Hematopoietic multipotent progenitor cell treated with erythropoietin and hydrocortisone succinate and interleukin-3 and kit ligand, for 6 days (in vitro differentiated cells): ENCODE results near the gene PRKCD.

Experiments used
- DNase-seq: peaks from one replicate; pipeline ENCODE4 v3.0.0-alpha.2; 2015

The PRKCD gene

DNA sequence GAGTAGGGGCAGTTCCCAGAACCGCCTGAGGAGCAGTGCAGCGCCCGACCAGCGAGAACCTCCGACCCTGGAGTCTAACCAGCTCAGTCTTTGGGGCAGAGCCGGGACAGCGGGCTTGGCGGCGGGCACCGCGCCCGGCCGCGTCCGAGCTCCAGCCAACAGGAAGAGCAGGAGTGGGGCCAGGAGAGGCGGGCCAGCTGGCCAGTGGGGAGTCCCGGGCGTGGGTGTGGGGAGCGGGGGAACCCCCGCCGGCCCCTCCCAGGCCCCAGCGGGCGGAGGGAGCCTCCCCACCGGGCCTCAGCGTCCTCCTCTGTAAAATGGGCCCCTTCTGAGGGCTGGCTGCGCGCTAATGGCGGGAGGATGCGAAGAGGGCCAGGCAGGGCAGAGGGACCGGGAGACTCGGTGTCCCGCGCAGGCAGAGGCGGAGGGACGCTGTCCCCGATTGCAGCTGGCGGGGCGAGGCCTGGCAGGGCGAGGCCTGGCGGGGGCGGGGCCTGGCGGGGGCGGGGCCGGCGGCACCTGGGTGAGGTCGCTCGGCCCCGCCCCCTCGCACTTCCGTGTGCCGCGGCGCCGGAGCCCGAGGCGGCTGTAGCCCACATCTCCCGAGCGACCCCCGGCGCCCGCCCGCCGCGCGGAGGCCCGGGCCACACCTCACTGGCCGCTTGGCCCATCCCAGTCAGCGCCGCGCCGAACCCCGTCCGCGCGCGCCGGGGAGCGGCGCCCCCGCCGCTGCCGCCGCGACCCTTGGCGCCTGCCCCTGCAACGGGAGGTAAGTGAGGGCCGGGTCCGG, at the start of gene PRKCD:
Gene PRKCD (plus strand): TSS at position 550 of the 790 bp plus-strand sequence. CDS start 17,214 bp downstream, outside the sequence.
- peak; percentile 89 for DNase-seq

DNA sequence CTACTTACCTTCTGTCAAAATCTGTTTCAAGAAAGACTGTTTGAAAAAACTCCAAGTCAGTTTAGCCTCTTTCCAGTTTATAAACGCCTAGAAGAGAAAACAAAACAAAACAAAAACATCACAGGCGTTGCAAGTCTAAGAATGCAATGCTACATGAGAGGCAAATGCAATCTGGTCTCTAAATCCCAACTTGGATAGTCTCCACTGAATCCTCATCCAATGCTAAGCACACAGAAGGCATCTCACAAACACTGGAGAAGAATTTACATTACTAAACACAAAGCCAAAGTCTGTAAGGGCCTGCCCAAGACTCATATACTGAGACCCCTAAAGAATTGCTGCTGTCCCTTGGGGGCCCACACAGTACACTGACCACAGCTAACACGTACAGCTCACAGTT, 49.2 kb upstream of the PRKCD start:
- no peak for DNase-seq

DNA sequence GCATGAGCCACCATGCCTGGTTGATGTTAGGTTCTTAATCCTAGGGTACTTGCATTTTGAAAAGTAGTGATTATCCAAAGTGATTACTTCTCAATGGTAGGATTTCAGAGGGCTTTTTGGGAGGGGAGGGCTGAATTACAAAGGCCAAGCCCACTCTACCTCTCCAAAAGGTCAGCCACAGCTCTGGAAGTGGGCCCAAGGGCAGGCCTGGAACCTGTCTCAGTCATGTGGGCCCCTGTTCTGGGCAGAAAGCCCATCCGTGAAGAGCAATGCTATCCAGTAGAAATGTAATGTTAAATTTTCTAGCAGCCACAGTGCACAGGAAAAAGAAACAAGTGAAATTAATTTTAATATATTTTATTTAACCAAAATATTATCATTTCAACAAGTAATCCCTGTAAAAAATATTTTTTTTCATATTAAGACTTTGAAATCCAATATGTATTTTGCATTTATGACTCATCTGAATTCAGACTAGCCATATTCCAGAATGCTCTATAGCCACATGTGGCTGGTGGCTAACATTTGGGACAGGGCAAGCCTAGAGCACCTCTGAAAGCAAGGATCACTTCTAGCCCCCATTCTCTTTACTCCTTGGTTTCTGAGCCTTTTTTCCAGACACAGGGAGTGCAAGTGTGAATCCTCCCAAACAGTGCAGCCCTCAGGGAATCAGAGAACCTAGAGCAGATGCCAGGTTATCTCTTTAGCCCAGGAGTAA, 47.6 kb upstream of the PRKCD start:
- DNase-seq = no peak

DNA sequence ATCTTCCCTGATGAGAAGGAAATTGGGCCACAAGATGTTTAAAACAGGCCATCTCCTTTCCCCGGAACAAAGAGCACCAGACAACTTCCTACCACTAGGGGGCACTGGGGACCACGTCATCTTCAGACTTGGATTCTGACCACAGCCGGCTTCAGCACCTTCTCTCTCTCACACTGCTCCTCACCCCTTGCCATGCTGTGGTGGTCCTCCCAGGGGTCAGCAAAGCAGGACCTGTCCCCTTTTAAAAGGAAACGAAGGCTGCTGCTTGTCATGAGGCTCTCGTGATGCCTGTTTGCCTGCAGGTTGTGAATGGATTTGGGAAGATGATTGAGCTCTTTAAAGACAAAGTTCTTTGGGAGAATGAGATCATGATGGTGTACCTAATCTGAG, 47.0 kb upstream of the PRKCD start:
- DNase-seq = peak; percentile 95

DNA sequence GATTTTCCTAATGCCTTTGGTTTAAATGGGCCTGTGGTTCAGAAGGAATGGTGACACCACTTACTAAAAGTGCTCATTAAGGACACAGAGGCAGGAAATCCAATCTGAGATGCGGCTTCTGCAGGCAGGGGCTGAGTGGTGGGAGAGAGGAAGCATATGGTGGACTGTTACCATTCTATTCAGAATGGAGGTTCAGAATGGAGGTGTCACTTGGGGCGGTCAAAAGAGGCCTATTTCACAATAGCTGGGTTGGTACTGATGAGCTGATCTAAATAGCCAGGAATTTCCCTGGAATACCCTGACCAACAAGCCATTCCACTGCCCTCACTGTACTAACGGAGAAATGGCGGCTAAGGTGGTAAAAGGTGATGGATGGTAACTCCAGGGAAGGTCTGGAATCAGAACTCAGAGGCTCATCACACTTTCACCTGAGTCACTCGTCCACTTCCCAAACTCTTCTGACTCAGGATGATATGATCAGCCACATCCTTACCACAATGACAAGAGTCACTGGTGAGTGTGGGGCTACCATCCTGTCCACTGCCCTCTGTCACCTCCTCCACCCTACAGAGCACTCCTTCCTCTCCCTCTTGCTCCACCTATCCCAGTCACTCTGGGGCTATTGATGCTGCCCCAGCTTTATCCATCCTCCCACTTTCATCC, 46.5 kb upstream of the PRKCD start:
- DNase-seq = peak; percentile 66

DNA sequence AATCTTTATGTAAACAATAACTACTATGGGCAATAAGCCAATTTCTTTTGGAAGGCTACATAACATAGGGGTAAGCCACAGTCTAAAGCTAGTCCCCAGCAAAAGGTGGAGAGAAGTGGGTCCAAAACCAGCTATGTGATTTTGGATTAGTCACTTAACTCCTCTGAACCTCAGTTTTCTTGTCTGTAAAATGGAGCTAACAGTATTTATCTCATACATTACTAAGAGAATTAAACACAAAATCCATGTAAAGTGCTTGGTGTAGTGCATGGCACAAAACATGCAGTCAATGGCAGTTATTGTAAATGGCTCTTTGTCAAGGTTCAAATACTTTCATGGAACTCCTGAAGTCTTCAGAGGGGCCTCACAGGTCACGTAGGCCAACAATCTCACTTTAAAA, 44.1 kb upstream of the PRKCD start:
- DNase-seq = no peak

DNA sequence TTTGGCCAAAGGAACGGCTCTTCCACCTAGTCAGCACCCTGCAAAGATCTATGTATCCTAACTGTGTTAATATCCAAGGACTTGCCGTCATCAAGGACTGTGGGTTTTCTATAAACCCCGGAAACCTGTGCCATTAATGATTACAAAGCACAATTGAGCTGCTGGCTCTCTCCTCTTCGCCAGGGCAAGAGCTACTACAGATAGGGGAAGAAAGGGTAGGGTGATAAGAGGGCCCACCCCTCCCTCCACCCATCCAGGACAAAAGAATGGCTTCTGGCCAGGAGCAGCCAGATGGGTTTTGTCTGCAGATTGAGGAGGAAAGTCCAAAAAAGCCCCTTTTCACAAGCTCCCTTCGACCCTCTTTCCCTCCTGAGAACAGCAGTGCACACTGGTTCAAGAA, 40.7 kb upstream of the PRKCD start:
- peak; percentile 93 for DNase-seq

DNA sequence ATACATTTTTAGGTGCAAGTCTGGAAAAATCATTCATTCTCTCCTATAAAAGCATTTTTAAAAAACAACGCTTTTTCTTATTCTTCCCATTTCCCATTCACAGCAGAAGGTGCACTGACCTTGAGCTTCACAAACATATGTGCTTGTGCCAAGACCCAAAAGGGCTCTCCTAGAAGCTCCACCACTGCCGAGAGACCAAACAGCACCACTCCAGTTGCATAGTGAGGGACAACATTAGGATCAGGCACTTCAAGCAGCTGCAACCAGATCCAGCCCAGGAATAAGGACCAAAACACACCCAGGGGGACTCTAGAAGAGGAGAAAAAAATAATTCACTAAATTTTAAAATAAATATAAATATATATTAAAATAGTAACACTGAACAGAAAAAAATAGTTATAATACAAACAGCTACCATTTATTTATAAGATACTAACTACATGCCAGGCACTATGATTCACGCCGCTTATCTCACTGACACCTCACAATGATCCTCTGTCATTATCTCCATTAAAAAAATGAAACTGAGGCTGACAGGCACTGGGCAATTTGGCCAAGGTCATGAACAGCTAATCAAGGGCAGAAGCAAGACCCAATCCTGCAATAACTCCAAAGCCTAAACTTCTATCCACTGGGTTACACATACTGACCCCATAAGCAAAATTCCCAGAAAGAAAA, 38.6 kb upstream of the PRKCD start:
- DNase-seq = no peak

DNA sequence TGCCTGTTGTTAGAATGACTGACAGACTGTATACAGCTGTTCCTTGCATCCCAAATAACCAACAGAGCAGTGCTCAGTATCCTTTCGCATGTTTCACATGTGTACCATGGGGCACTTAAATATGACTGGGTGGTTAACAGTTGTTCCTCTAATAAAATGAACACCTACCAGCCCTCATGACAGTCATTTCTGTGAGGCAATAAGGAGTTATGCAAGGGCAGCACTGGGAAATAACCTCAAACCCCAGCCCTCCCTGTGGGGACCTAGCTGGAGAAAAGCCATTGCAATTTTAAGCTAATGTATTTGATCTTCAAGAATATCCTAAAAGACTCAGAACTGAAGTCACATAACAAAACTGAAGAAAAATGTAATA, 38.1 kb upstream of the PRKCD start:
- peak; percentile 74 for DNase-seq

DNA sequence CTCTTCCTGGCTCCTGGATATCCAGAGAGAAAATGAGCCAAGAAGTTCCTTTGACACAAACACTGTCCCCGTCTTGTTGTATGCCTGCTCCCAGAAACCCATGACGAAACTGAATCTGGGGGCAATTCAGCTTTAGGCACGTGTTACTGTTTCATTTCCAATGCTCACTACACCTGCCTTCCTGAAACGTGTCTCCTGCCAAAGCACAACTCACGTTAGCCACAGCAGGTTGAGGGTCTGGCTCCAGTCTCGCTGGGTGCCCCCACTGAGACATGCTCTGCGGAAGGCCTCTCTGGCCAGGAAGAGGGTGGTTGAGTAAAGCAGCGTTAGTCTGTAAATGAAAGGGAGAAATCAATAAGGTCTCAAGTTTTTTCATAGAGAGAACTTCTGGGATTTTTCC, 37.5 kb upstream of the PRKCD start:
- DNase-seq = no peak

DNA sequence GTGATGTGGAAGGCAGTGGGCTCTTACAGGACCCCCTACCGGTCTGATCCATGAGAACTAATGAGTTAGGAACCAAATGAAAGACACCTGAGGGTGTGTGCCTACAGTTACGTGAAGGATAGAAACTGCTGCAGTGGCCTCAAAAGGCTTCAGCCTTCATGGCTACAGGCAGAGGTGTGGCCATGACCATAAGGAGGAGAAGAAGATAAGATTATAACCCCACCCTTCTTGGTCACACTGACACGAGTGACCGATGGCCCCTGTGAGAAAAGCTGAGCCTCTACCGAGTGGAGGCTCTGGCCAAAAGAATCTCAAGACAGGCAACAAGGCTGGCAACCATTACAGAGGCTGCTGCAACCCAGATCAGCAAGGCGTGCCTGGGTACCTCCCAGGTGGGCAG, 37.1 kb upstream of the PRKCD start:
- peak; percentile 64 for DNase-seq

DNA sequence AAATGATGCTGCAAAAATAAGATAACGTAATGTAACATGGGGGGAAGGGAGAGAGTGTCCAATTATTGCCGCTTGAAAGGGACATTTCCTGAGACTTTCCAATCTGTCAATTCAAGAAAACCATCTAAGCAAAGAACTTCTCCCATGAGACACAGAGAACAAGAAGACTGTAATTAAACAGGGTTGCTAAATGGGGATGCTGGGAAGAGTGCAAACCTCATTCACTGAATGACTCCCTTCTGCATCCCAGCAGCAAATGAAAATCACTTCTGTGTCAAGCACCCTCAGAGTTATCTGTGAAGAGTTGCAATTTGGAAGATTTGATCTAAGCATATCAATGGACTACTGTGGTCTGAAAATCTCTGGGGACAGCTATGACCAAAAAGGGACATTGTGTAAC, 34.4 kb upstream of the PRKCD start:
- no peak for DNase-seq

DNA sequence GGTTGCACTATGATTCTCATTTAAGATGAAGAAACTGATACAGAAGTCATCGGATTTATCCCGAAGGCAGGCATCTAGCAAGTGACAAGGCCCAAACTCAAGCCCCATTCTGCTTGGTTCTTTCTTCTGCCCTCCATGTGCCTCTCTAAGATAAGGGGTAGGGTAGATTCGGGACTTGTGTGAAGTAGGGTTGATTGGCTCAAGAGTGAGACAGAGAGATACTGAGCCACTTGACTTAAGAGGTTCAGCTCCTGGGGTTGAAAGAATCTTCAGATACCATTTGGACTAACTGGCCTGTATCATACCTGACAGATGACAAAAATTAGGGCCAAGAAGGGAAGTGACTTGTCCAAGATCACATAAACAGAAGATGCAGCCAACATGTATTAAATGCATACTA, 31.7 kb upstream of the PRKCD start:
- DNase-seq = peak; percentile 98

DNA sequence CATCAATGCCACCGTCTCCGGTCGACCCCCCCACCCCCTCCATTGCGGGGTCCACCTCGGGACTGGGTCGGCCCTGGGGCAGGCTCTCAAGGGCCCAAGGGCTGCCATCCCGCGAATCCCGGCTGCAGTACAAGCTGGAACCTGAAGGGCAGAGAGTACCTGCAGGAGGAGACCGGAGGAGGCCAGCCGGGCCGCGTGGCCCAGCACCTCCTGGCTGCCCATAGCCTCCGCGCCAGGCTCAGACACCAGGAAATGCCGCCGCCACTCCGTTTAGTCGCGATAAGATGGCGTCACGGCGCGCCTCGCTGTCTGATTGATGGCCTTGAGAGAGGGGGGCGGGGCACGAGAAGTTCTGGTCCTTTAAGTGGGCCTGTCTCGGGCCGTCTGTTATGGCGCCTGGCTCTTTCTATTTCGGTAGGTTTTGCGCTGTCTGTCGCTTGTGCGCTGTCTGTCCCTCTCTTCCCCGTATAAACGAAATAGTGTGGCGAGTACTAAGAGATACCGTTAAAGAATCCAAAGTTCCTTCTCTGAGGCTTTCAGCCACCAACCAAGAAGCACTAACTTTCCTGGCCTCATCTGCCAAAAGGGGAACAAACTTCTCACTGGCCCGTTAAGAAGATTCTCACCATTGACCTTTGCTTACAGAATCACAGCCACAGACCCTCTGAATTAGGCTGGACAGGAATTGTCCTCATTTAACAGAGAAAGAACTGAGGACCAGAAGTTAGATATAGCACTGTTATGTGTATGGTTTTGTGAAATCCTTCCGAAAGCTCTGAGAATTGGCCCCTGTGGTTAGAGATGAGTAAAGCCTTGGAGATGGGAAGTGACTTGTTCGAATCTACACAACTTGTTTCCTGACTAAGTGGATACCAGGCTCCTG, 30.6 kb upstream of the PRKCD start, which contains the start of gene RFT1:
Gene RFT1 (minus strand): TSS at position 257 of the 883 bp plus-strand sequence. CDS start 35 bp downstream, at position 222.
- peak; percentile 99 for DNase-seq

DNA sequence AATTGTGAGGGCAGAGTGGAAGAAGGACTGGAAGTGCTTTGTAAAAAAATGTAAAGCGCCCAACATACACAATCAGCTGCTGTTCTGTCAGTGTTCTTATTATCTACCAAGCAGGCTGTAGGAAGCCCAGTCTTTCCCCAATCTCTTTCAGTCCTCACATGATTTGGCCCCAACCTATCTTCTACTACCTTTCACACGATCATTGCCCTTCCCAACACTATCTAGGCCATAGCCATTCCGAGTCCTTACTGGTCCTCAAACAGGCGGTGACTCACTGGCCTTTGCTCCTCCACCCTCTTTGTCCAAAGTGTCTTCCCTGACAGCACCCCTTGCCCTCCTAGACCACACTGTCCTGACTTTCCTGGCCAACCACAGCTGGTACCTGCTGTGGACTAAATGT, 29.9 kb upstream of the PRKCD start:
- DNase-seq = peak; percentile 90

DNA sequence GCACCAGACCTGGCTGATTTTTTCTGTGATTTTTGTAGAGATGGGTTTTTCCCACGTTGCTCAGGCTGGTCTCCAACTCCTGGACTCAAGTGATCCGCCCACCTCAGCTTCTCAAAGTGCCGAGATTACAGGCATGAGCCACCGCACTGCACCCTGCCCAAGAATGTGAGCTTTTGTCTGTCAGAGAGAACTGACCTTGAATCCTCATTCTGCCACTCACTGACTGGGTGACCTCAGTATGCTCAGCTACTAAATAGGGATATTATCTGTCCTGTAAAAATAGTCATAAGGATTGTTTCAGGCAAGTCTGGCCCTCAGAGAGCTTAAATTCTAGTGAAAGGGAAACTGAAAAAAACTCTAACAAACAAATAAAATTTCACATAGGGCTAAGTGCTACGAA, 28.7 kb upstream of the PRKCD start:
- no peak for DNase-seq

DNA sequence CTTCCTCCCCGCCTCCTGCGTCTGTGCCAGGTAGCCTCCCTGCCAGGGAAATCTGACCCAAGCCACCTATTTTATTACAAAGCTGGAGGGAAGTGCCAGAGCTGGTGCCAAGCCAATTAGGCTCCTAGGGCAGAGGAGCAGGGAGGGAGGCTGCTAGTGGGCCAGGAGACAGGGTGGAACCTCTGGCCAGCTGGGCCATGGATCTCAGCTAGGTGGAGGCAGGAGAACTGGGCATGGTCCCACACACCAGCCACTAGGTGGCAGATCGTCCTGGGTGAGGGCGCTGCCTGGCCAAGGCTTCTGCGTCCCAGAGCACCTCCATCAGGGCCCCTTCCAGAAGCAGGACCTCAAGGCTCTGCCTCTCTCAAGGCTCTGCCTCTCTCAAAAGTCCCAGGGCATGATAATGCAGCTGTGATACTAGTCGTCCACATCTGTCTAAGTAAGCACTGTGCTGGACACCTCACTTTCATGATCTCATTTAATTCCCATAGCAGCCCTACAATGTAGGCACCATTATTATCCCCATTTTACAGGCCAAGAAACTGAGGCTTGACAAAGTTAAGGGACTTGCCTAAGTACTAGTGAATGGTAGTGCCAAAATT, 26.3 kb upstream of the PRKCD start:
- peak; percentile 90 for DNase-seq

DNA sequence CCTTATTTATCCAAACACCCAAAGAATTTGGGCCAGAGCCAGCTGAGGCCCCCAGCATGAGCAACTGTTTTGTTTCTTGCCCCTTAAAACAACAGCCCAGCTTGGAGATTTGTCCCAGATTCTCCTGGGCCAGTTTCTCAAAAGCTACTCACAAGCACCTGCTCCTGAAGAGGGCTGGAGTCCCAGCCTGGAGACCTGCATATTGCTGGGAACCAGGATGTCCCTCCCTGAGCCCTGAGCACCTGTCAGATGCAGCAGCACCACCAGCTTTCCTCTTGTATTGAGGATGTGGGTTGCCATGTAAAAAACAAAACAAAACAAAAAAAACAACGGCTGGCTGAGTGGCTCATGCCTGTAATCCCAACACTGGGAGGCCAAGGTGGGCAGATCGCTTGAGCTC, 23.8 kb upstream of the PRKCD start:
- DNase-seq = no peak

DNA sequence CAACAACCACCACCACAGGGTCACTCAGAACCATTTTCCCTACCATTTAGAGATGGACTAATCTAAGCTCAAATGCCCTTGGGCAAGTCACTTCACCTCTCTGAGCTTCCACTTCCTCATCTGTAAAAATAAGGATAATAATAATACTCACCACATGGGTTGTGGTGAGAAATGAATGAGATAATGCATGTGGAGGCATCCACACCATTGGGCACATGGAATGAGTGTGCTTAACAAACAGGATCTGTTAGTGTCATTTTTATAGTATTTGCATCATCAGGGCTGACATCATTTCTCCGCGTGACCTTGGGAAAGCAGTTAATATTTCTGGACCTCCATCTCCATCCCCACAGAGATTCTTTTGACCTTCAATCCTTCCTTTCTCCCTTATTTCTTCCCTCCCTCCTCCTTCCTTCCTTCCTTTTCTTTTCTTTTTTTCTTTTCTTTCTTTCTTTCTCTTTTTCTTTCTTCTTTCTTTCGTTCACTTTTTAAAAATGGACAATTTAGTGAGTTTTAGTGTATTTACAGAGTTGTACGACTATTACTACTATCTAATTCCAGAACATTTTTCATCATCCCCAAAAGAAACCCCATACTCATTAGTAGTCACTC, 23.1 kb upstream of the PRKCD start:
- DNase-seq = no peak

DNA sequence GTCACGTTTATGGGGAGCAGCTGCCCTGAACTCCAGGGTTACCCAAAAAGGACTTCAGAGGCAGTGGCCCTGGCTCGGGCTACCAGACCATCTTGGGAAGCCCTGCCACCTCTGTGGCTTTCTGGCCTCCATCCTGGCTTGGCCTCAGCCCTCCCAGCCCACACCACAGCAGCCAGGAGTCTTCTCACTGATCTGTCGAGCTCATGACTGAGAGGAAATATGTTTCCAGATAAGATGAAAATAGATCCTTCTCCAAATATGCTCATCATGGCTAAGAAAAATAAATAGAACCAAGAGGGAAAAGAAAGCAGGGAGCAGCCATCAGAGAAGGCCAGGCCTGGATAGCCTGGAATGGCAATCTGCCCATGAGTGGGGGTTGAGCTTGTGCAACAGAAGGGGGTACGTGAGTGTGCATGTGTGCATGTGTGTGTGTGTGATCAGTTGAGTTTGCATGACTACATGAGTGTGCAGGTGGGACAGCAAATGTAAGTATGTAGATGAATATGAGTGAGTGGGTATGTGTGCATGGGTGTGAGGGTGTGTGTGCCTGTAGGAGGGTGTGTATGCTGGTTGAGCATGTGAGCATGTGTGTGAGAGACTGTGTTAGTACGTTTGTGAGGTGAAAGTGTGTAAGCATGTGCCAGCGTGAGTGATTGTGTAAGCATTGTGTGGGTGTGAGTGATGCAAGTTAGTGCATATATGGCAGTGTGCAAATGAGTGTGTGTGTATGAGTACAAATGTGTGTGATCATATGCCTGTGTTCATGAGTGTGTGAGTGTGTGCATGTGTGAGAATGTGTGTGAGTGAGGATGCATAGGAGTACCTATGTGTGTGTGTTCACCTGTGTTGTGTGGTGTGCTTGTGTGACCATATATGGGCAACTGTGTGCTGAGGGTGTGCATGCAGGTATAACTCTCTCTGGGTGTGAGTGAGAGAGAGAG, 20.8 kb upstream of the PRKCD start:
- DNase-seq = no peak
